Activated T-cell treated with anti-CD3 and anti-CD28 coated beads for 4 hours (primary cell): ENCODE data around the gene C8A.
A peak's percentile ranks its signal among the peaks of the same experiment; 100 is the strongest.

Experiments
- DNase-seq: peaks from one replicate; pipeline ENCODE4 v3.0.0-alpha.2; 2020

C8A gene

GRCh38 chr1:56854521-56855099 is at the start of gene C8A:
Gene C8A, plus strand, starts transcription at chr1:56854797. Its CDS starts 105 bp downstream, at chr1:56854902.
- no peak for DNase-seq

GRCh38 chr1:56806804-56807203 is 47.8 kb upstream of the C8A start:
- no peak for DNase-seq

- DNase-seq, result no peak
Observed at GRCh38 chr1:56808410-56808809, 46.2 kb upstream of the C8A start.

GRCh38 chr1:56811331-56811730 is 43.3 kb upstream of the C8A start:
- no peak for DNase-seq

GRCh38 chr1:56814205-56814604 is 40.4 kb upstream of the C8A start:
- DNase-seq, result no peak

- no peak for DNase-seq
Observed at GRCh38 chr1:56816264-56816663, 38.3 kb upstream of the C8A start.

GRCh38 chr1:56816909-56817308 is 37.7 kb upstream of the C8A start:
- no peak for DNase-seq

GRCh38 chr1:56817716-56818463 is 36.7 kb upstream of the C8A start:
- DNase-seq, result no peak

- DNase-seq, result no peak
Observed at GRCh38 chr1:56819387-56819899, 35.2 kb upstream of the C8A start, which contains the start of gene FYB2. Gene FYB2, minus strand, starts transcription at chr1:56819404. Its CDS starts 114 bp downstream, at chr1:56819290.

- peak; percentile 57 for DNase-seq
Observed at GRCh38 chr1:56820755-56821461, 33.7 kb upstream of the C8A start.

GRCh38 chr1:56821462-56821797 is 33.2 kb upstream of the C8A start:
- no peak for DNase-seq

GRCh38 chr1:56824271-56824670 is 30.3 kb upstream of the C8A start:
- DNase-seq, result no peak

GRCh38 chr1:56824938-56825337 is 29.7 kb upstream of the C8A start:
- no peak for DNase-seq

GRCh38 chr1:56825436-56825835 is 29.2 kb upstream of the C8A start:
- DNase-seq, result no peak

GRCh38 chr1:56827711-56828110 is 26.9 kb upstream of the C8A start:
- DNase-seq, result no peak

GRCh38 chr1:56830052-56830451 is 24.5 kb upstream of the C8A start:
- DNase-seq, result no peak

GRCh38 chr1:56831871-56832693 is 22.5 kb upstream of the C8A start:
- peak; percentile 55 for DNase-seq

- DNase-seq, result no peak
Observed at GRCh38 chr1:56833088-56833487, 21.5 kb upstream of the C8A start.

- DNase-seq, result no peak
Observed at GRCh38 chr1:56834137-56834900, 20.3 kb upstream of the C8A start.

GRCh38 chr1:56835657-56836056 is 18.9 kb upstream of the C8A start:
- no peak for DNase-seq

GRCh38 chr1:56836359-56836758 is 18.2 kb upstream of the C8A start:
- DNase-seq, result no peak

- no peak for DNase-seq
Observed at GRCh38 chr1:56837244-56837939, 17.2 kb upstream of the C8A start.
